ENCODE measurements around the gene WFIKKN1. TPM values are rescaled to one million over a fixed set of nuclear protein-coding genes. Genes with fewer than 3 reads are reported as not detected.

Gene WFIKKN1
- total RNA-seq, 1 donor from 2014 or later, result 0.44 TPM

- DNase-seq, result no peak
- no peaks in the 10 kb centered on the region for H3K9me3 Mint-ChIP-seq
- H3K27me3 Mint-ChIP-seq, result no peaks in the 10 kb centered on the region
- H3K4me3 Mint-ChIP-seq, result no peak overlapping the region
- intact Hi-C loops (cut with micrococcal nuclease), result no loop called here
- peaks cover 3% of the 10 kb centered on the region for H3K4me1 Mint-ChIP-seq
- H3K36me3 Mint-ChIP-seq (ENCODE audit: low read depth), result peaks cover 3% of the 10 kb centered on the region
- no peak overlapping the region for H3K27ac Mint-ChIP-seq
Measured at GRCh38 chr16:606656-607307, 24.0 kb upstream of the WFIKKN1 start.

- intact Hi-C loops (cut with micrococcal nuclease), result no loop called here
- Mint-ChIP-seq H3K4me1 (peaks cover 3% of the 10 kb centered on the region), H3K27me3 (no peaks in the 10 kb centered on the region), H3K27ac (no peak overlapping the region), H3K4me3 (no peak overlapping the region), H3K9me3 (no peaks in the 10 kb centered on the region), H3K36me3 (ENCODE audit: low read depth) (peaks cover 2% of the 10 kb centered on the region)
- DNase-seq, result no peak
Measured at GRCh38 chr16:608019-608418, 22.8 kb upstream of the WFIKKN1 start.

GRCh38 chr16:609316-609715 lies 21.5 kb upstream of the WFIKKN1 start:
- intact Hi-C loops (cut with micrococcal nuclease), result no loop called here

GRCh38 chr16:609984-610383 lies 20.8 kb upstream of the WFIKKN1 start:
- peaks cover 2% of the 10 kb centered on the region for H3K4me1 Mint-ChIP-seq
- H3K27ac Mint-ChIP-seq, result no peak overlapping the region

More at GRCh38 chr16:609316-609715, 21.5 kb upstream of the WFIKKN1 start:
- H3K27ac Mint-ChIP-seq, result no peak overlapping the region
- no peak overlapping the region for H3K4me3 Mint-ChIP-seq
- DNase-seq, result no peak
- H3K4me1 Mint-ChIP-seq, result peaks cover 2% of the 10 kb centered on the region
- no peaks in the 10 kb centered on the region for H3K27me3 Mint-ChIP-seq
- no peaks in the 10 kb centered on the region for H3K9me3 Mint-ChIP-seq
- H3K36me3 Mint-ChIP-seq (ENCODE audit: low read depth), result no peaks in the 10 kb centered on the region

GRCh38 chr16:610513-611381 lies 20.0 kb upstream of the WFIKKN1 start:
- Mint-ChIP-seq H3K4me3 (no peak overlapping the region), H3K36me3 (ENCODE audit: low read depth) (no peaks in the 10 kb centered on the region), H3K4me1 (peaks cover 2% of the 10 kb centered on the region), H3K27ac (no peak overlapping the region), H3K9me3 (no peaks in the 10 kb centered on the region), H3K27me3 (no peaks in the 10 kb centered on the region)
- intact Hi-C loops (cut with micrococcal nuclease), result loop anchor here (10.0 kb wide), 1 partner anchor 46 kb away; the partner anchor contains the start of genes NHLRC4, PIGQ and PRR35
- peak; percentile 79 for DNase-seq

More at GRCh38 chr16:609984-610383, 20.8 kb upstream of the WFIKKN1 start:
- no peaks in the 10 kb centered on the region for H3K36me3 Mint-ChIP-seq (ENCODE audit: low read depth)
- DNase-seq, result no peak
- no peaks in the 10 kb centered on the region for H3K9me3 Mint-ChIP-seq
- H3K4me3 Mint-ChIP-seq, result no peak overlapping the region
- H3K27me3 Mint-ChIP-seq, result no peaks in the 10 kb centered on the region
- intact Hi-C loops (cut with micrococcal nuclease), result loop anchor here (10.0 kb wide), 1 partner anchor 45 kb away; the partner anchor contains the start of genes NHLRC4, PIGQ and PRR35

- Mint-ChIP-seq H3K27ac (no peak overlapping the region), H3K4me3 (no peak overlapping the region), H3K27me3 (no peaks in the 10 kb centered on the region), H3K36me3 (ENCODE audit: low read depth) (no peaks in the 10 kb centered on the region), H3K9me3 (no peaks in the 10 kb centered on the region), H3K4me1 (peaks cover 2% of the 10 kb centered on the region)
- no peak for DNase-seq
- intact Hi-C loops (cut with micrococcal nuclease), result loop anchor here (10.0 kb wide), 1 partner anchor 50 kb away; the partner anchor contains the start of genes NHLRC4, PIGQ and PRR35
Measured at GRCh38 chr16:615122-615521, 15.7 kb upstream of the WFIKKN1 start.

GRCh38 chr16:616733-617586 lies 13.8 kb upstream of the WFIKKN1 start:
- Mint-ChIP-seq H3K4me1 (no peaks in the 10 kb centered on the region), H3K4me3 (no peak overlapping the region), H3K9me3 (no peaks in the 10 kb centered on the region), H3K27me3 (no peaks in the 10 kb centered on the region), H3K27ac (no peak overlapping the region), H3K36me3 (ENCODE audit: low read depth) (no peaks in the 10 kb centered on the region)
- no peak for DNase-seq
- intact Hi-C loops (cut with micrococcal nuclease), result loop anchor here (10.0 kb wide), 1 partner anchor 52 kb away; the partner anchor contains the start of genes NHLRC4, PIGQ and PRR35

GRCh38 chr16:617855-618254 lies 12.9 kb upstream of the WFIKKN1 start:
- no peak overlapping the region for H3K27ac Mint-ChIP-seq
- H3K4me3 Mint-ChIP-seq, result no peak overlapping the region
- intact Hi-C loops (cut with micrococcal nuclease), result loop anchor here (10.0 kb wide), 1 partner anchor 53 kb away; the partner anchor contains the start of genes NHLRC4, PIGQ and PRR35
- no peaks in the 10 kb centered on the region for H3K36me3 Mint-ChIP-seq (ENCODE audit: low read depth)
- DNase-seq, result no peak
- H3K9me3 Mint-ChIP-seq, result no peaks in the 10 kb centered on the region
- H3K27me3 Mint-ChIP-seq, result no peaks in the 10 kb centered on the region
- H3K4me1 Mint-ChIP-seq, result no peaks in the 10 kb centered on the region

GRCh38 chr16:619476-620100 lies 11.2 kb upstream of the WFIKKN1 start:
- no peak overlapping the region for H3K4me3 Mint-ChIP-seq
- H3K9me3 Mint-ChIP-seq, result no peaks in the 10 kb centered on the region
- H3K36me3 Mint-ChIP-seq (ENCODE audit: low read depth), result no peaks in the 10 kb centered on the region
- H3K27me3 Mint-ChIP-seq, result no peaks in the 10 kb centered on the region
- H3K27ac Mint-ChIP-seq, result no peak overlapping the region
- intact Hi-C loops (cut with micrococcal nuclease), result loop anchor here (10.0 kb wide), 1 partner anchor 55 kb away; the partner anchor contains the start of genes NHLRC4, PIGQ and PRR35
- no peak for DNase-seq
- H3K4me1 Mint-ChIP-seq, result no peaks in the 10 kb centered on the region

- Mint-ChIP-seq H3K27ac (no peak overlapping the region), H3K4me1 (no peaks in the 10 kb centered on the region)
- no peak for DNase-seq
Measured at GRCh38 chr16:620700-621525, 9.9 kb upstream of the WFIKKN1 start.

GRCh38 chr16:621526-622105 lies 9.2 kb upstream of the WFIKKN1 start:
- H3K4me1 Mint-ChIP-seq, result no peaks in the 10 kb centered on the region
- H3K27me3 Mint-ChIP-seq, result no peaks in the 10 kb centered on the region

More at GRCh38 chr16:620700-621525, 9.9 kb upstream of the WFIKKN1 start:
- Mint-ChIP-seq H3K27me3 (no peaks in the 10 kb centered on the region), H3K36me3 (ENCODE audit: low read depth) (no peaks in the 10 kb centered on the region), H3K9me3 (no peaks in the 10 kb centered on the region), H3K4me3 (no peak overlapping the region)
- intact Hi-C loops (cut with micrococcal nuclease), result no loop called here

GRCh38 chr16:622920-623280 lies 7.9 kb upstream of the WFIKKN1 start:
- DNase-seq, result no peak
- H3K27me3 Mint-ChIP-seq, result no peaks in the 10 kb centered on the region
- no peaks in the 10 kb centered on the region for H3K4me1 Mint-ChIP-seq
- H3K36me3 Mint-ChIP-seq (ENCODE audit: low read depth), result peaks cover 2% of the 10 kb centered on the region
- no peaks in the 10 kb centered on the region for H3K9me3 Mint-ChIP-seq
- intact Hi-C loops (cut with micrococcal nuclease), result no loop called here
- no peak overlapping the region for H3K27ac Mint-ChIP-seq
- no peak overlapping the region for H3K4me3 Mint-ChIP-seq

More at GRCh38 chr16:621526-622105, 9.2 kb upstream of the WFIKKN1 start:
- intact Hi-C loops (cut with micrococcal nuclease), result no loop called here
- Mint-ChIP-seq H3K27ac (no peak overlapping the region), H3K9me3 (no peaks in the 10 kb centered on the region), H3K36me3 (ENCODE audit: low read depth) (no peaks in the 10 kb centered on the region), H3K4me3 (no peak overlapping the region)
- no peak for DNase-seq

Data from activated CD4-positive, alpha-beta T cell treated with anti-CD3 and anti-CD28 coated beads, Interleukin-2, amount 10 ng/mL, durations not matched to agents 24 days and 14 days (primary cell).